Measurements from ENCODE around the gene MEGF11.

DNA sequence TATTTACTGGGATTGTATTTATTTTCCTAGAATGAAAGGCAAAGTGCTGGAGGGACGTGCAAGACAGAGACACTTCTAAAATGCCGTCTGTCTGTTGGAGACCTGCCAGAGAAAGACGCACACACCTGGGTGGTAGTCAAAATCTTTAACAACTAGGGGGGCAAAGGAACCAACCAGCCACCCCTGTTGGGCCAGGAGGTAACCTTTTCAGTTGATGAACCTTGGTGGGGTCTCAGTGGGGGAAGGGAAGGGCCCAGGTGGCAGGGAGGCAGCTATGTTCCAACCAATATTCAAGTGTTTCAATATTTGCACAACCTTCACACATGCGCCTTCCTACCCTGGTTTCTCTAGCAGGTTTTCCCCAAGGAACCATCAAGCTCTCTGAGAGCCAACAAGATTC lies 99.0 kb downstream of the MEGF11 start:
- TF ChIP-seq, protein P1, sequence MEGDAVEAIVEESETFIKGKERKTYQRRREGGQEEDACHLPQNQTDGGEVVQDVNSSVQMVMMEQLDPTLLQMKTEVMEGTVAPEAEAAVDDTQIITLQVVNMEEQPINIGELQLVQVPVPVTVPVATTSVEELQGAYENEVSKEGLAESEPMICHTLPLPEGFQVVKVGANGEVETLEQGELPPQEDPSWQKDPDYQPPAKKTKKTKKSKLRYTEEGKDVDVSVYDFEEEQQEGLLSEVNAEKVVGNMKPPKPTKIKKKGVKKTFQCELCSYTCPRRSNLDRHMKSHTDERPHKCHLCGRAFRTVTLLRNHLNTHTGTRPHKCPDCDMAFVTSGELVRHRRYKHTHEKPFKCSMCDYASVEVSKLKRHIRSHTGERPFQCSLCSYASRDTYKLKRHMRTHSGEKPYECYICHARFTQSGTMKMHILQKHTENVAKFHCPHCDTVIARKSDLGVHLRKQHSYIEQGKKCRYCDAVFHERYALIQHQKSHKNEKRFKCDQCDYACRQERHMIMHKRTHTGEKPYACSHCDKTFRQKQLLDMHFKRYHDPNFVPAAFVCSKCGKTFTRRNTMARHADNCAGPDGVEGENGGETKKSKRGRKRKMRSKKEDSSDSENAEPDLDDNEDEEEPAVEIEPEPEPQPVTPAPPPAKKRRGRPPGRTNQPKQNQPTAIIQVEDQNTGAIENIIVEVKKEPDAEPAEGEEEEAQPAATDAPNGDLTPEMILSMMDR (IDR thresholded peaks at IDR 0.05) = no peak
- TF ChIP-seq EP300 (IDR thresholded peaks at IDR 0.05; ENCODE audit: borderline replicate concordance in 1 of 2, low read depth in 1 of 2, low read length in 1 of 2) = no peak
- TF ChIP-seq CHD2 (IDR thresholded peaks at IDR 0.05; ENCODE audit: low read length, partially characterized antibody) = no peak
- TF ChIP-seq RXRA (IDR thresholded peaks at IDR 0.05; ENCODE audit: borderline replicate concordance, low read depth) = no peak
- no peak for TF ChIP-seq SIN3A (IDR thresholded peaks at IDR 0.05; ENCODE audit: borderline replicate concordance, low read depth, low read length)
- TF ChIP-seq YY1 (IDR thresholded peaks at IDR 0.05; ENCODE audit: low read depth) = no peak
- TF ChIP-seq TAF1 (IDR thresholded peaks at IDR 0.05; ENCODE audit: borderline replicate concordance, low read depth, low read length) = no peak
- TF ChIP-seq EZH2phosphoT487 (IDR thresholded peaks at IDR 0.05; ENCODE audit: borderline replicate concordance, low read depth) = no peak
- TF ChIP-seq POLR2AphosphoS5 (IDR thresholded peaks at IDR 0.05; ENCODE audit: low read depth, low read length) = no peak
